ENCODE measurements around the gene ZNF618. TPM values are rescaled to one million over a fixed set of nuclear protein-coding genes. Genes with fewer than 3 reads are reported as not detected.

The ZNF618 gene
- total and polyA plus RNA-seq, 2 experiments from 2014 or later, result 12.1 to 22.1 TPM

GRCh38 chr9:113909421-113909820, 33.3 kb downstream of the ZNF618 start:
- Mint-ChIP-seq H3K9me3 (no peaks in the 10 kb centered on the region; the same call in 2 of the 3 replicates), H3K4me3 (no peak overlapping the region), H3K4me1 (peaks cover 45% of the 10 kb centered on the region), H3K27ac (no peak overlapping the region), H3K27me3 (ENCODE audit: insufficient read depth, low read depth, poor library complexity) (peaks cover 2% of the 10 kb centered on the region), H3K36me3 (ENCODE audit: low read depth) (no peaks in the 10 kb centered on the region; the same call in 2 of the 3 replicates)
- peaks cover 64% of the 10 kb centered on the region for H3K79me2 ChIP-seq (replicated peaks; ENCODE audit: insufficient read depth)
- ATAC-seq (no peak), DNase-seq (ENCODE audit: low spot score) (no peak)
- TF ChIP-seq EZH2 (IDR thresholded peaks at IDR 0.05; ENCODE audit: low read depth, unreplicated experiment) (no peak), JUNB (IDR thresholded peaks at IDR 0.05; ENCODE audit: unreplicated experiment) (no peak), ZNF114 (CRISPR knock-in tag; IDR thresholded peaks at IDR 0.05) (no peak), ETS1 (IDR thresholded peaks at IDR 0.05) (no peak), STAT1 (IDR thresholded peaks at IDR 0.05; ENCODE audit: unreplicated experiment) (no peak), REST (IDR thresholded peaks at IDR 0.05; ENCODE audit: unreplicated experiment) (no peak), EZH2phosphoT487 (IDR thresholded peaks at IDR 0.05; ENCODE audit: unreplicated experiment) (no peak), CREB1 (CRISPR knock-in tag; IDR thresholded peaks at IDR 0.05; ENCODE audit: low read depth) (no peak), POLR2AphosphoS5 (IDR thresholded peaks at IDR 0.05; ENCODE audit: low read depth) (no peak), ZNF331 (CRISPR knock-in tag; IDR thresholded peaks at IDR 0.05; ENCODE audit: low read depth) (no peak), NANOG (IDR thresholded peaks at IDR 0.05; ENCODE audit: borderline replicate concordance) (no peak)
- TF ChIP-seq, protein P1, sequence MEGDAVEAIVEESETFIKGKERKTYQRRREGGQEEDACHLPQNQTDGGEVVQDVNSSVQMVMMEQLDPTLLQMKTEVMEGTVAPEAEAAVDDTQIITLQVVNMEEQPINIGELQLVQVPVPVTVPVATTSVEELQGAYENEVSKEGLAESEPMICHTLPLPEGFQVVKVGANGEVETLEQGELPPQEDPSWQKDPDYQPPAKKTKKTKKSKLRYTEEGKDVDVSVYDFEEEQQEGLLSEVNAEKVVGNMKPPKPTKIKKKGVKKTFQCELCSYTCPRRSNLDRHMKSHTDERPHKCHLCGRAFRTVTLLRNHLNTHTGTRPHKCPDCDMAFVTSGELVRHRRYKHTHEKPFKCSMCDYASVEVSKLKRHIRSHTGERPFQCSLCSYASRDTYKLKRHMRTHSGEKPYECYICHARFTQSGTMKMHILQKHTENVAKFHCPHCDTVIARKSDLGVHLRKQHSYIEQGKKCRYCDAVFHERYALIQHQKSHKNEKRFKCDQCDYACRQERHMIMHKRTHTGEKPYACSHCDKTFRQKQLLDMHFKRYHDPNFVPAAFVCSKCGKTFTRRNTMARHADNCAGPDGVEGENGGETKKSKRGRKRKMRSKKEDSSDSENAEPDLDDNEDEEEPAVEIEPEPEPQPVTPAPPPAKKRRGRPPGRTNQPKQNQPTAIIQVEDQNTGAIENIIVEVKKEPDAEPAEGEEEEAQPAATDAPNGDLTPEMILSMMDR (conservative IDR thresholded peaks at IDR 0.05; ENCODE audit: low read depth in 2 of 2), result no peak
- H3K27me3 ChIP-seq (ENCODE audit: insufficient read depth), result no peaks in the 10 kb centered on the region
- peaks cover 27% of the 10 kb centered on the region; the same call in 1 of the 2 replicates for H4K20me1 ChIP-seq (replicated peaks; ENCODE audit: insufficient read depth)
- H3K9me2 ChIP-seq (ENCODE audit: insufficient read depth), result no peaks in the 10 kb centered on the region; the same call in 1 of the 2 replicates
- H3K4me2 ChIP-seq, result no peak overlapping the region
- no peak overlapping the region for H3K27ac ChIP-seq (ENCODE audit: low read depth)
- H3K36me3 ChIP-seq (ENCODE audit: insufficient read depth), result no peaks in the 10 kb centered on the region
- no peak overlapping the region for H3K4me3 ChIP-seq
- H3F3A ChIP-seq (replicated peaks; ENCODE audit: low read depth), result no peaks in the 10 kb centered on the region
- H2AFZ ChIP-seq, result no peak overlapping the region
- H3K4me1 ChIP-seq (ENCODE audit: insufficient read depth), result peaks cover 9% of the 10 kb centered on the region; the same call in 1 of the 2 replicates
